Right lobe of liver (tissue), 6 donors: Measurements from ENCODE around the gene IFI27. TPM values are rescaled to one million over a fixed set of nuclear protein-coding genes. Genes with fewer than 3 reads are reported as not detected.

Experiments used
- ATAC-seq, 4 donors: fragments of 200-7000 bp; cut with Tn5 transposase; one replicate each; pipeline ENCODE4 v1.9.1; 2020; ENCODE audit warnings: mild to moderate bottlenecking in 4 of 4, moderate library complexity in 4 of 4
- DNase-seq, 3 donors: peaks; one replicate each; pipeline ENCODE4 v3.0.0-alpha.2; 2020
- H3K27ac ChIP-seq, 3 donors: fragments of 200-600 bp; one replicate each; pipeline ENCODE4 v1.8.0; 2022
- H3K27me3 ChIP-seq, 2 donors: fragments of 200-600 bp; one replicate each; pipeline ENCODE4 v1.8.0; 2022
- H3K36me3 ChIP-seq, 4 donors: fragments of 200-600 bp; sonication (generic) in 1 of 4; one replicate each; pipeline versions ENCODE4 v1.5.1 to v1.8.0; 2017 to 2022; ENCODE audit warnings: control low read depth in 1 of 4
- H3K4me1 ChIP-seq, 4 donors: fragments of 200-600 bp; sonication (generic) in 1 of 4; one replicate each; pipeline versions ENCODE4 v1.5.1 to v1.8.0; 2017 to 2022; ENCODE audit warnings: control low read depth in 1 of 4
- H3K4me3 ChIP-seq, 3 donors: fragments of 200-600 bp; one replicate each; pipeline ENCODE4 v1.8.0; 2022
- H3K9me3 ChIP-seq, 4 donors: fragments of 200-600 bp; sonication (generic) in 1 of 4; one replicate each; pipeline versions ENCODE4 v1.5.1 to v1.8.0; 2017 to 2022; ENCODE audit warnings: control low read depth in 1 of 4
- POLR2A ChIP-seq: fragments of 450-650 bp; IDR thresholded peaks from one replicate; pipeline ENCODE4 v1.6.1; 2017; ENCODE audit warnings: antibody characterized with exemption, mild to moderate bottlenecking
- WGBS: methylation state at CpG from one replicate; pipeline ENCODE4 v1.1.6; 2018; ENCODE audit warnings: low coverage, low lambda C conversion rate; ENCODE audit not compliant: insufficient coverage; ENCODE audit errors: missing lambda C conversion rate; 5-methylcytosine and 5-hydroxymethylcytosine counted together
- intact Hi-C, 2 donors: fragments of 100-400 bp; cut with DNase I; formaldehyde crosslinking; loops; one replicate each; pipeline versions ENCODE4 v1.11.2 to v1.14.1; 2022
- total RNA-seq, 6 experiments: library from RNA; depleted of rRNA in 2 of 6; stranded (reverse); fragments of >200 nt in 2 of 6; fragmentation: NEBNext Ultra II Directional in 3 of 6; extraction: Animal tissue kit (Norgen Biotek cat#: 25700) in 3 of 6; gene quantifications; one replicate each; pipeline versions ENCODE4 v1.1.0 to v1.2.4, GENCODE V29; 2016 to 2023
- TF ChIP-seq, protein P1 (sequence below), 4 donors: fragments of 200-600 bp in 3 of 4; fragments of 450-650 bp in 1 of 4; IDR thresholded peaks; one replicate each; pipeline versions ENCODE4 v1.5.1 to v1.8.0; 2016 to 2022; ENCODE audit warnings: antibody characterized with exemption in 4 of 4, mild to moderate bottlenecking in 2 of 4
- donor health status: DM: no; HTN: yes; CAD: no.
- donor health status: DM: no; HTN: no; CAD: no.
- donor health status: DM: no; HTN: no; CAD: no.
- donor health status: DM: no; HTN: yes; CAD: no.
- donor health status: DM: no; HTN: yes; CAD: no.

The IFI27 gene
- total RNA-seq, 6 experiments from 2014 or later: 10.0 to 32.5 (median 16.9) TPM

DNA sequence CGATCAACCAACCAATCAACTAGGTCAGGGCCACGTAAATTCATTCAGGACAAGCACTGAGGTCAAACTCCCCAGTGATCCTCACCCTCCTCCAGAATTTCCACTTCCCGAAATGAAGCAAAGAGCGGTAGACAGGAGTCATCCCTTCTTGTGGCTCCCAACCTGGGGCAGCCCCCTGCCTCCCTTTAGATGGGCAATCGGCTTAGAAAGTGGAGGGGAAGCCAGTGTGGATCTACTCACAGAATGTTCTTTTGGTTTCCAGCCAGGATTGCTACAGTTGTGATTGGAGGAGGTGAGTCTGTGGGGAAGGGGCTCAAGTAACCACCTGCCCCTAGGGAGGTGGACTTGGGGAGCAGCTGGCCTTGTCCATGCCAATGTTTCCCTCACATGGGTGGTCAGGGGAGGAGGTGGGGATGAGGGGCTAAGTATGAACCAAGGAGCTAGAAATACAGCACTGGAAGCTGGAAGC is 4.1 kb downstream of the IFI27 start:
- ATAC-seq (no peak), DNase-seq (no peak)
- 63% methylated on average over 4 of the region's 5 CpGs for WGBS
- Histone ChIP-seq H3K4me1 (peaks cover 0 to 8% (median 0%) of the 10 kb centered on the region in 4 donors), H3K9me3 (no peaks in the 10 kb centered on the region), H3K4me3 (no peak overlapping the region), H3K27ac (no peak overlapping the region), H3K36me3 (no peaks in the 10 kb centered on the region), H3K27me3 (no peaks in the 10 kb centered on the region)
- TF ChIP-seq, protein P1, sequence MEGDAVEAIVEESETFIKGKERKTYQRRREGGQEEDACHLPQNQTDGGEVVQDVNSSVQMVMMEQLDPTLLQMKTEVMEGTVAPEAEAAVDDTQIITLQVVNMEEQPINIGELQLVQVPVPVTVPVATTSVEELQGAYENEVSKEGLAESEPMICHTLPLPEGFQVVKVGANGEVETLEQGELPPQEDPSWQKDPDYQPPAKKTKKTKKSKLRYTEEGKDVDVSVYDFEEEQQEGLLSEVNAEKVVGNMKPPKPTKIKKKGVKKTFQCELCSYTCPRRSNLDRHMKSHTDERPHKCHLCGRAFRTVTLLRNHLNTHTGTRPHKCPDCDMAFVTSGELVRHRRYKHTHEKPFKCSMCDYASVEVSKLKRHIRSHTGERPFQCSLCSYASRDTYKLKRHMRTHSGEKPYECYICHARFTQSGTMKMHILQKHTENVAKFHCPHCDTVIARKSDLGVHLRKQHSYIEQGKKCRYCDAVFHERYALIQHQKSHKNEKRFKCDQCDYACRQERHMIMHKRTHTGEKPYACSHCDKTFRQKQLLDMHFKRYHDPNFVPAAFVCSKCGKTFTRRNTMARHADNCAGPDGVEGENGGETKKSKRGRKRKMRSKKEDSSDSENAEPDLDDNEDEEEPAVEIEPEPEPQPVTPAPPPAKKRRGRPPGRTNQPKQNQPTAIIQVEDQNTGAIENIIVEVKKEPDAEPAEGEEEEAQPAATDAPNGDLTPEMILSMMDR (IDR thresholded peaks at IDR 0.05): no peak
- TF ChIP-seq POLR2A: no peak
- intact Hi-C loops: no loop called here

DNA sequence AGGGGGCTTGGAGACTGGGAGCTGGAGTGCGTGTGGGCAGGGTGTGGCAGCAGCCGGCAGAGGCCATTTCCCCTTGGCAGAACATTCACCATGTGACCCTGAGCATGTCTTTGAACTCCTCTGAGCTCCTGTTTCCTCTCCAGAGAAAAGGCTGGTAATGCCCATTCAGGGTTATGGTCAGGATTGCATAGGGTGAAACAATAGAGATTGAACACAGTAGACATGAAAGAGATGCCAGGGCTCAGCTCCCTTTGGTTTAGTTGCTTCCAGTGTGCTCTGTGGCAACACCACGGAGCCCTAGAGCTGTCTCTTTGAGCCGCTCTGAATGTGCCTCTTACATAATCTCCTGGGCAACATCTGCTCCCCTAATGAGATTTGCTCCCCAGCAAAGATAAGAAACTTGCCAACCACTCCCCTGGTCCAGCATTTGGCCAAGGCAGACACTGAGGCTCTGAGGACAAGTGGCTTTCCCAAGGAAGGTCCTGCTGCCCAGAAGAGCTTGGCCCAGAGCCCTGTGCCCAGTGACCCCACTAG is 4.6 kb downstream of the IFI27 start:
- Histone ChIP-seq H3K9me3 (no peaks in the 10 kb centered on the region), H3K4me1 (peaks cover 0 to 8% (median 0%) of the 10 kb centered on the region in 4 donors), H3K27me3 (no peaks in the 10 kb centered on the region), H3K27ac (no peak overlapping the region), H3K4me3 (no peak overlapping the region), H3K36me3 (no peaks in the 10 kb centered on the region)
- TF ChIP-seq, protein P1 (IDR thresholded peaks at IDR 0.05): no peak
- no peak for TF ChIP-seq POLR2A
- ATAC-seq (peak; percentile 6 to 52 (median 47)), DNase-seq (no peak)
- intact Hi-C loops: no loop called here
- WGBS: 14% methylated on average over 3 of the region's 4 CpGs

DNA sequence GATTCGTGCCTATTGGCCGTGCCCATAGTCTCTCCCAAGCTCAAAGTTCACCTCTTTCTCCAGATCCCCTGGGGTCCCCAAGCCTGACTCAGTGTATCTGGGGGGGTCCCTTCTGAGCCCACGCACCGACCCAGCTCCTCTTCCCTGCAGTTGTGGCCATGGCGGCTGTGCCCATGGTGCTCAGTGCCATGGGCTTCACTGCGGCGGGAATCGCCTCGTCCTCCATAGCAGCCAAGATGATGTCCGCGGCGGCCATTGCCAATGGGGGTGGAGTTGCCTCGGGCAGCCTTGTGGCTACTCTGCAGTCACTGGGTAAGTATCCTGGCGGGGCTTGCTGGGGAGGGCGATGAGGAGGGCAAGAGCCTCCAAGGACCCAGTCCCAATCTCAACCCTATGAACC is 5.1 kb downstream of the IFI27 start:
- Histone ChIP-seq H3K36me3 (no peaks in the 10 kb centered on the region), H3K4me3 (no peak overlapping the region), H3K27me3 (no peaks in the 10 kb centered on the region), H3K9me3 (no peaks in the 10 kb centered on the region), H3K27ac (no peak overlapping the region), H3K4me1 (peaks cover 0 to 8% (median 0%) of the 10 kb centered on the region in 4 donors)
- DNase-seq (no peak), ATAC-seq (no peak)
- no peak for TF ChIP-seq POLR2A
- TF ChIP-seq, protein P1 (IDR thresholded peaks at IDR 0.05): no peak
- 80% methylated on average over 1 of the region's 15 CpGs for WGBS
- intact Hi-C loops: no loop called here

DNA sequence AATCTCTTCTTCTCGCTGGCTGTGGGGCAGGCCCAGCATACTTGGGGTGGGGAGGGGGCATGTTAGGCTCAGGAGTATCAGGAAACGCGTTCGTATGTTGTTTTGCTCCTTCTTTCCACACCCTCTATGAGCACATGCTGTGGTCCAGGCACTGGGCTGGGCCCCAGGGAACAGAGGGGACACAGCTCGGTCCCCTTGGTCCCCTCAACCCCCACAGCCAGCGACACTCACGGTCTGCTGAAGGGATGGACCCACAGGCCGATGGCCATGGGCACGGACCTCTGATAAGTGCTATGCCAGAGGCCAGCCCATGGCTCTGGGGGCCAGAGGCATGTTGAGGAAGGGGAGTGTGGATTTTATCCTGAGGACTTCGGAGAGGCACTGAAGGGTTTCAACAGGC is 6.2 kb downstream of the IFI27 start:
- Histone ChIP-seq H3K9me3 (no peaks in the 10 kb centered on the region), H3K4me1 (peaks cover 0 to 8% (median 0%) of the 10 kb centered on the region in 4 donors), H3K27me3 (no peaks in the 10 kb centered on the region), H3K36me3 (no peaks in the 10 kb centered on the region), H3K4me3 (no peak overlapping the region), H3K27ac (no peak overlapping the region)
- ATAC-seq (no peak), DNase-seq (no peak)
- intact Hi-C loops: no loop called here
- TF ChIP-seq, protein P1 (IDR thresholded peaks at IDR 0.05): no peak
- TF ChIP-seq POLR2A: no peak
- 73% methylated on average over 5 of the region's 10 CpGs for WGBS
